IMR-90 (cell line): ENCODE data around the gene ROBO2.

Experiments
- CEBPB ChIP-seq: IDR thresholded peaks from 2 replicates; pipeline ENCODE4 v1.6.1; 2012; ENCODE audit warnings: low read depth, low read length, improper control_type of control experiment
- MAFK ChIP-seq: IDR thresholded peaks from 2 replicates; pipeline ENCODE4 v1.6.1; 2012; ENCODE audit warnings: low read depth, low read length, improper control_type of control experiment
- MAZ ChIP-seq: IDR thresholded peaks from 2 replicates; pipeline ENCODE4 v1.6.1; 2012; ENCODE audit warnings: low read depth, mild to moderate bottlenecking, low read length, improper control_type of control experiment, moderate library complexity, borderline replicate concordance
- MXI1 ChIP-seq: IDR thresholded peaks from 2 replicates; pipeline ENCODE4 v1.6.1; 2012; ENCODE audit warnings: low read depth, mild to moderate bottlenecking, low read length, moderate library complexity, borderline replicate concordance
- POLR2A ChIP-seq: IDR thresholded peaks from 2 replicates; pipeline ENCODE4 v1.6.1; 2012; ENCODE audit warnings: mild to moderate bottlenecking, low read depth, low read length
- RAD21 ChIP-seq: IDR thresholded peaks from 2 replicates; pipeline ENCODE4 v1.6.1; 2012; ENCODE audit warnings: low read length, improper control_type of control experiment
- RFX5 ChIP-seq: IDR thresholded peaks from 2 replicates; pipeline ENCODE4 v1.8.0; 2012; ENCODE audit warnings: low read depth, mild to moderate bottlenecking, low read length, moderate library complexity
- TF ChIP-seq, protein P1 (sequence below): conservative IDR thresholded peaks from 2 replicates; pipeline ENCODE4 v1.5.1; 2012; ENCODE audit warnings: mild to moderate bottlenecking, low read depth, low read length, improper control_type of control experiment

DNA sequence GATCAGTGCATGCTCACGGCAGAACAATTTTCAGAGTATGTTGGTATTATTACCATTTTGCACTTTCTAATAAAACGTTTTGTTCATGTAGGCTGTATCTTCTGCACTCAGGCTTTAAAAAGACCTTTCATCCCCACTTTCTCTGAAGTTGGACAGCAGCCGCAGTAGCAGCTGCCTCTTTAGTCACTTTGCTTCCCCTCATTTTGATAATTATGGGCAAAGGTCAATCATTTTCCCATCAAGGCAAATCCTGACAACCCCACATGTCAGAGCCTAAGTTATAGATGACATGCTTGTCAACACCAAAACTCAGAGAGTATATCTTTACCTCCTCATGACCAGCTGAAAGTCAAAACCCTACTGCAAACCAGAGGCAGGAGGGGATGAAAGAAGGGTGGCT lies 99.7 kb downstream of the ROBO2 start:
- TF ChIP-seq, protein P1, sequence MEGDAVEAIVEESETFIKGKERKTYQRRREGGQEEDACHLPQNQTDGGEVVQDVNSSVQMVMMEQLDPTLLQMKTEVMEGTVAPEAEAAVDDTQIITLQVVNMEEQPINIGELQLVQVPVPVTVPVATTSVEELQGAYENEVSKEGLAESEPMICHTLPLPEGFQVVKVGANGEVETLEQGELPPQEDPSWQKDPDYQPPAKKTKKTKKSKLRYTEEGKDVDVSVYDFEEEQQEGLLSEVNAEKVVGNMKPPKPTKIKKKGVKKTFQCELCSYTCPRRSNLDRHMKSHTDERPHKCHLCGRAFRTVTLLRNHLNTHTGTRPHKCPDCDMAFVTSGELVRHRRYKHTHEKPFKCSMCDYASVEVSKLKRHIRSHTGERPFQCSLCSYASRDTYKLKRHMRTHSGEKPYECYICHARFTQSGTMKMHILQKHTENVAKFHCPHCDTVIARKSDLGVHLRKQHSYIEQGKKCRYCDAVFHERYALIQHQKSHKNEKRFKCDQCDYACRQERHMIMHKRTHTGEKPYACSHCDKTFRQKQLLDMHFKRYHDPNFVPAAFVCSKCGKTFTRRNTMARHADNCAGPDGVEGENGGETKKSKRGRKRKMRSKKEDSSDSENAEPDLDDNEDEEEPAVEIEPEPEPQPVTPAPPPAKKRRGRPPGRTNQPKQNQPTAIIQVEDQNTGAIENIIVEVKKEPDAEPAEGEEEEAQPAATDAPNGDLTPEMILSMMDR = no peak
- no peak for TF ChIP-seq RFX5
- TF ChIP-seq MAFK = no peak
- no peak for TF ChIP-seq POLR2A
- no peak for TF ChIP-seq MAZ
- TF ChIP-seq CEBPB = no peak
- TF ChIP-seq RAD21 = no peak
- TF ChIP-seq MXI1 = no peak
